DND-41 (cell line): ENCODE measurements around the gene DNM3.

Experiments used
- CTCF ChIP-seq: IDR thresholded peaks from 2 replicates; pipeline ENCODE4 v1.5.1; 2012; ENCODE audit warnings: borderline replicate concordance, low read length, moderate library complexity, mild to moderate bottlenecking; ENCODE audit not compliant: poor library complexity, severe bottlenecking; ENCODE audit errors: extremely low read depth
- EZH2 ChIP-seq: IDR thresholded peaks from 3 replicates; pipeline ENCODE4 v1.6.1; 2012; ENCODE audit warnings: borderline replicate concordance, low read depth, mild to moderate bottlenecking, moderate library complexity, low read length, inconsistent platforms; ENCODE audit not compliant: severe bottlenecking

- TF ChIP-seq EZH2 = no peak
- no peak for TF ChIP-seq CTCF
These were observed 564.6 kb downstream of the DNM3 start for GRCh38 chr1:172405912-172406311.
